Mesenchymal stem cell (in vitro differentiated cells and primary cell): ENCODE results near the gene MED12L.

Source experiments
- DNase-seq: peaks from one replicate; pipeline ENCODE4 v3.0.0-alpha.2; 2013
- H2AFZ ChIP-seq: one replicate; pipeline ENCODE4 v1.6.1; 2013; ENCODE audit warnings: low read depth, mild to moderate bottlenecking, control low read depth, inconsistent platforms, low read length, moderate library complexity
- H2AK5ac ChIP-seq: 2 replicates; pipeline ENCODE4 v1.6.1; 2013; ENCODE audit warnings: low read length, moderate library complexity, mild to moderate bottlenecking, inconsistent platforms; ENCODE audit not compliant: severe bottlenecking
- H2BK120ac ChIP-seq: one replicate; pipeline ENCODE4 v1.6.1; 2013; ENCODE audit warnings: low read depth, mild to moderate bottlenecking, inconsistent platforms, low read length, moderate library complexity
- H2BK12ac ChIP-seq, 2 experiments: one replicate each; pipeline ENCODE4 v1.6.1; 2013; ENCODE audit warnings: inconsistent platforms in 2 of 2, low read length in 2 of 2, mild to moderate bottlenecking in 2 of 2, moderate library complexity in 2 of 2, control low read depth in 1 of 2
- H2BK15ac ChIP-seq: one replicate; pipeline ENCODE4 v1.6.1; 2013; ENCODE audit warnings: mild to moderate bottlenecking, low read depth, inconsistent platforms; ENCODE audit not compliant: poor library complexity, severe bottlenecking
- H2BK5ac ChIP-seq: 2 replicates; pipeline ENCODE4 v1.6.1; 2013; ENCODE audit warnings: low read depth, mild to moderate bottlenecking, low read length, control low read depth, inconsistent platforms; ENCODE audit not compliant: poor library complexity, severe bottlenecking
- H3K14ac ChIP-seq, 2 experiments: one replicate each; pipeline ENCODE4 v1.6.1; 2013; ENCODE audit warnings: inconsistent platforms in 2 of 2, low read length in 2 of 2, control low read depth in 1 of 2, mild to moderate bottlenecking in 1 of 2, moderate library complexity in 1 of 2
- H3K18ac ChIP-seq, 2 experiments: one replicate each; pipeline ENCODE4 v1.6.1; 2013; ENCODE audit warnings: inconsistent platforms in 2 of 2, low read length in 2 of 2, control low read depth in 1 of 2, low read depth in 1 of 2, mild to moderate bottlenecking in 1 of 2
- H3K23ac ChIP-seq, 2 experiments: one replicate each; pipeline ENCODE4 v1.6.1; 2013; ENCODE audit warnings: inconsistent platforms in 2 of 2, low read length in 2 of 2, mild to moderate bottlenecking in 2 of 2, moderate library complexity in 2 of 2, control low read depth in 1 of 2
- H3K27ac ChIP-seq: 2 replicates; pipeline ENCODE4 v1.5.1; 2013; ENCODE audit warnings: mild to moderate bottlenecking, moderate library complexity, low read length, control low read depth, inconsistent platforms; ENCODE audit not compliant: poor library complexity, severe bottlenecking
- H3K27me3 ChIP-seq, 2 experiments: 2 replicates each; pipeline versions ENCODE4 v1.6.1 to v1.7.0; 2013; ENCODE audit warnings: low read length in 2 of 2, mild to moderate bottlenecking in 2 of 2, moderate library complexity in 2 of 2, control low read depth in 1 of 2, inconsistent platforms in 1 of 2; ENCODE audit not compliant: control insufficient read depth in 1 of 2, insufficient read depth in 1 of 2
- H3K36me3 ChIP-seq, 2 experiments: 2 replicates each; pipeline versions ENCODE4 v1.6.1 to v1.7.0; 2013; ENCODE audit warnings: low read length in 2 of 2, control low read depth in 1 of 2, inconsistent platforms in 1 of 2, low read depth in 1 of 2, mild to moderate bottlenecking in 1 of 2; ENCODE audit not compliant: insufficient read depth in 2 of 2, control insufficient read depth in 1 of 2
- H3K4ac ChIP-seq, 2 experiments: one replicate each; pipeline ENCODE4 v1.6.1; 2013; ENCODE audit warnings: inconsistent platforms in 2 of 2, low read length in 2 of 2, mild to moderate bottlenecking in 2 of 2, moderate library complexity in 2 of 2, control low read depth in 1 of 2, low read depth in 1 of 2
- H3K4me1 ChIP-seq: 2 replicates; pipeline ENCODE4 v1.6.1; 2013; ENCODE audit warnings: low read depth, low read length, control low read depth; ENCODE audit not compliant: control insufficient read depth, insufficient read depth
- H3K4me2 ChIP-seq: 2 replicates; pipeline ENCODE4 v1.6.1; 2013; ENCODE audit warnings: low read length, mild to moderate bottlenecking, inconsistent platforms; ENCODE audit not compliant: poor library complexity, severe bottlenecking
- H3K4me3 ChIP-seq, 2 experiments: 2 replicates each; pipeline versions ENCODE4 v1.5.1 to v1.7.0; 2013; ENCODE audit warnings: low read length in 2 of 2, mild to moderate bottlenecking in 2 of 2, control low read depth in 1 of 2, low read depth in 1 of 2; ENCODE audit not compliant: insufficient read depth in 1 of 2
- H3K79me1 ChIP-seq: replicated peaks from 2 replicates; pipeline ENCODE4 v1.6.1; 2013; ENCODE audit warnings: mild to moderate bottlenecking, control low read depth, low read length, inconsistent platforms; ENCODE audit not compliant: poor library complexity, severe bottlenecking
- H3K9ac ChIP-seq: 2 replicates; pipeline ENCODE4 v1.7.0; 2013; ENCODE audit warnings: mild to moderate bottlenecking, low read length, moderate library complexity
- H3K9me3 ChIP-seq: 2 replicates; pipeline ENCODE4 v1.7.0; 2013; ENCODE audit warnings: mild to moderate bottlenecking, low read length; ENCODE audit not compliant: control insufficient read depth
- H4K8ac ChIP-seq: one replicate; pipeline ENCODE4 v1.6.1; 2013; ENCODE audit warnings: inconsistent platforms, mild to moderate bottlenecking, low read length, moderate library complexity
- H4K91ac ChIP-seq: one replicate; pipeline ENCODE4 v1.6.1; 2013; ENCODE audit warnings: mild to moderate bottlenecking, low read length, inconsistent platforms
- WGBS: methylation state at CpG from one replicate; pipeline ENCODE4 v1.1.7; 2013; ENCODE audit warnings: mixed read lengths; 5-methylcytosine and 5-hydroxymethylcytosine counted together

MED12L gene

DNA sequence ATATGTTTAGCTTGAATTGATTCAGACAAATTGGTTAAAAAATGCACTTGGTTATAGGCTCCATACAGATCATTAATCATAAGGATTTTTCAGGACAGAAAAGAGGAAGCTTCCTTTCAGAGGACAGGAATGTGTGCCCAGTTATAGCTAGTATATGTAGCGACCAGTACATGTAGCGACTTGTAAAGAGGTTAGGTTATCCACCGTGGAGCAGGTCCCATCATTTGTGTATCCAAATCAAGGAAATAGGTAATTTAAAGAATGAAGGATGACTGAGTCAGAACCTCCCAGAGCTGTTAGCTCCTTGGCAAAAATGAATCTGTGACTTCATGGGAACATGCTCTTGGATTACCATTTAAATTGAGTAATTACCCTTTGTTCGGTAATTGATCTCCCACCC lies 314.9 kb downstream of the MED12L start:
- Histone ChIP-seq H3K18ac (no peak overlapping the region), H4K8ac (no peak overlapping the region), H2AFZ (no peak overlapping the region), H3K9ac (no peak overlapping the region), H2BK5ac (no peak overlapping the region), H2BK120ac (no peak overlapping the region), H2BK15ac (no peak overlapping the region), H3K27ac (no peak overlapping the region), H3K4me3 (no peak overlapping the region), H2BK12ac (no peak overlapping the region), H2AK5ac (no peak overlapping the region), H3K4ac (no peak overlapping the region), H3K23ac (no peak overlapping the region), H3K4me2 (no peak overlapping the region), H3K27me3 (no peaks in the 10 kb centered on the region), H3K4me1 (no peaks in the 10 kb centered on the region), H3K9me3 (no peaks in the 10 kb centered on the region), H3K14ac (no peak overlapping the region), H3K36me3 (no peaks in the 10 kb centered on the region), H3K79me1 (no peaks in the 10 kb centered on the region), H4K91ac (no peak overlapping the region)
- DNase-seq: no peak
- WGBS: 89% methylated on average over 3 of the region's 4 CpGs

DNA sequence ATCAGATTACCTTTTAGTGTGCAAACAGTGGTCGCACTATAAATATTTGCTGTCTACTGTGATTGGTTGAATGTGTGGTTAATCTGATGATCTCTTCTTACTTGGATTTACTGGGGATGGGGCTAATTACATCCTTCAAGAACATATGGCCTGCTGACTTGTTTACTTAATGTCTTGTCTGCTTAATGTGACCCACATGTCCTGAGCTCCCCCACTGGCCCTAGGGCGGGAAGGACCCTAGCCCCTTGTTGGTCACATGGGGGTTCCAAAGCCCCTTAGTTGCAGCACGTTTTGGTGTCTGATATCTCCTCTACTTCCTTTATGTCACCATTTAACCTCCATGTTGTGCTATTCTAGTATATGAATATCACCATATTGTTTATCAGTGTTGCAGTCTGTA lies 316.9 kb downstream of the MED12L start:
- no peak overlapping the region for H3K23ac ChIP-seq
- no peaks in the 10 kb centered on the region for H3K79me1 ChIP-seq
- no peak overlapping the region for H2BK5ac ChIP-seq
- no peak overlapping the region for H2BK120ac ChIP-seq
- H3K14ac ChIP-seq: no peak overlapping the region
- H2AK5ac ChIP-seq: peak overlapping the region; percentile 84
- no peaks in the 10 kb centered on the region for H3K36me3 ChIP-seq
- no peak overlapping the region for H3K18ac ChIP-seq
- H3K27me3 ChIP-seq: no peaks in the 10 kb centered on the region
- H3K4me3 ChIP-seq: no peak overlapping the region
- no peak overlapping the region for H3K4me2 ChIP-seq
- H3K4ac ChIP-seq: peak overlapping the region in 1 of 2 experiments; percentile 67
- DNase-seq: no peak
- no peak overlapping the region for H4K91ac ChIP-seq
- H2BK12ac ChIP-seq: peak overlapping the region in 1 of 2 experiments; percentile 83
- H2BK15ac ChIP-seq: no peak overlapping the region
- no peaks in the 10 kb centered on the region for H3K9me3 ChIP-seq
- 78% methylated on average over 3 of the region's 3 CpGs for WGBS
- no peak overlapping the region for H2AFZ ChIP-seq
- H3K27ac ChIP-seq: no peak overlapping the region
- no peaks in the 10 kb centered on the region for H3K4me1 ChIP-seq
- H3K9ac ChIP-seq: no peak overlapping the region
- H4K8ac ChIP-seq: peak overlapping the region; percentile 27

GRCh38 chr3:151403246-151403645 lies 317.8 kb downstream of the MED12L start:
- Histone ChIP-seq H2BK12ac (no peak overlapping the region), H3K36me3 (no peaks in the 10 kb centered on the region), H3K23ac (no peak overlapping the region), H2BK120ac (no peak overlapping the region), H3K18ac (no peak overlapping the region), H3K79me1 (no peaks in the 10 kb centered on the region), H3K14ac (no peak overlapping the region), H4K91ac (no peak overlapping the region), H3K4me2 (no peak overlapping the region), H2AK5ac (no peak overlapping the region), H2BK5ac (no peak overlapping the region), H2BK15ac (no peak overlapping the region), H3K4ac (no peak overlapping the region), H4K8ac (no peak overlapping the region), H3K9ac (peak overlapping the region; percentile 15), H3K4me3 (no peak overlapping the region), H3K4me1 (no peaks in the 10 kb centered on the region), H3K27me3 (no peaks in the 10 kb centered on the region), H3K27ac (no peak overlapping the region), H2AFZ (no peak overlapping the region), H3K9me3 (no peaks in the 10 kb centered on the region)
- WGBS: no CpG with 5 or more reads among the region's 2 CpGs
- DNase-seq: no peak

GRCh38 chr3:151404316-151404715 lies 318.9 kb downstream of the MED12L start:
- Histone ChIP-seq H3K27ac (no peak overlapping the region), H2BK12ac (no peak overlapping the region), H3K14ac (no peak overlapping the region), H3K4me3 (no peak overlapping the region), H2BK120ac (no peak overlapping the region), H3K27me3 (no peaks in the 10 kb centered on the region), H3K4me2 (no peak overlapping the region), H3K23ac (no peak overlapping the region), H3K36me3 (no peaks in the 10 kb centered on the region), H2BK5ac (no peak overlapping the region), H2AFZ (no peak overlapping the region), H3K9me3 (no peaks in the 10 kb centered on the region), H3K79me1 (no peaks in the 10 kb centered on the region), H3K9ac (peak overlapping the region; percentile 46), H3K18ac (no peak overlapping the region), H3K4me1 (no peaks in the 10 kb centered on the region), H3K4ac (no peak overlapping the region), H4K91ac (no peak overlapping the region), H2AK5ac (no peak overlapping the region), H4K8ac (no peak overlapping the region), H2BK15ac (no peak overlapping the region)
- peak; percentile 42 for DNase-seq
- WGBS: no CpG with 5 or more reads among the region's 1 CpG
